ENCODE measurements around the gene ANKRD29. TPM values are rescaled to one million over a fixed set of nuclear protein-coding genes. Genes with fewer than 3 reads are reported as not detected.

ANKRD29 gene
- polyA plus RNA-seq, 1 experiment, result 0.15 TPM

GRCh38 chr18:23684515-23685197, 21.9 kb upstream of the ANKRD29 start:
- no peak for TF ChIP-seq CTCF (IDR thresholded peaks at IDR 0.05; ENCODE audit: low read depth, low read length)
- Histone ChIP-seq H3K9me3 (ENCODE audit: control insufficient read depth, insufficient read depth, low read length) (no peaks in the 10 kb centered on the region; the same call in 1 of the 2 replicates), H3K27ac (ENCODE audit: low read depth, low read length) (no peak overlapping the region), H3K4me3 (ENCODE audit: low read depth, low read length) (no peak overlapping the region), H3K27me3 (ENCODE audit: control insufficient read depth, insufficient read depth, low read length) (peaks cover 48% of the 10 kb centered on the region)
- POLR2A ChIA-PET, result no interaction called here
- DNase-seq (ENCODE audit: low read depth, low spot score), result no peak
- CTCF ChIA-PET, result no interaction called here

GRCh38 chr18:23683671-23684070, 21.0 kb upstream of the ANKRD29 start:
- TF ChIP-seq CTCF (IDR thresholded peaks at IDR 0.05; ENCODE audit: low read depth, low read length), result no peak
- ChIA-PET POLR2A (no interaction called here), CTCF (no interaction called here)
- Histone ChIP-seq H3K9me3 (ENCODE audit: control insufficient read depth, insufficient read depth, low read length) (no peaks in the 10 kb centered on the region), H3K4me3 (ENCODE audit: low read depth, low read length) (no peak overlapping the region), H3K27ac (ENCODE audit: low read depth, low read length) (no peak overlapping the region), H3K27me3 (ENCODE audit: control insufficient read depth, insufficient read depth, low read length) (peaks cover 46% of the 10 kb centered on the region)
- DNase-seq (ENCODE audit: low read depth, low spot score), result no peak

GRCh38 chr18:23683155-23683554, 20.4 kb upstream of the ANKRD29 start:
- H3K27me3 ChIP-seq (ENCODE audit: control insufficient read depth, insufficient read depth, low read length), result peaks cover 43% of the 10 kb centered on the region
- DNase-seq (ENCODE audit: low read depth, low spot score), result no peak
- ChIA-PET CTCF (no interaction called here), POLR2A (no interaction called here)
- TF ChIP-seq CTCF (IDR thresholded peaks at IDR 0.05; ENCODE audit: low read depth, low read length), result no peak
- no peak overlapping the region for H3K27ac ChIP-seq (ENCODE audit: low read depth, low read length)
- no peaks in the 10 kb centered on the region for H3K9me3 ChIP-seq (ENCODE audit: control insufficient read depth, insufficient read depth, low read length)
- no peak overlapping the region for H3K4me3 ChIP-seq (ENCODE audit: low read depth, low read length)

GRCh38 chr18:23682472-23682871, 19.8 kb upstream of the ANKRD29 start:
- no peak for DNase-seq (ENCODE audit: low read depth, low spot score)
- ChIA-PET POLR2A (no interaction called here), CTCF (no interaction called here)
- H3K4me3 ChIP-seq (ENCODE audit: low read depth, low read length), result no peak overlapping the region
- no peaks in the 10 kb centered on the region for H3K9me3 ChIP-seq (ENCODE audit: control insufficient read depth, insufficient read depth, low read length)
- no peak for TF ChIP-seq CTCF (IDR thresholded peaks at IDR 0.05; ENCODE audit: low read depth, low read length)
- H3K27me3 ChIP-seq (ENCODE audit: control insufficient read depth, insufficient read depth, low read length), result peaks cover 42% of the 10 kb centered on the region
- H3K27ac ChIP-seq (ENCODE audit: low read depth, low read length), result no peak overlapping the region

GRCh38 chr18:23682045-23682444, 19.3 kb upstream of the ANKRD29 start:
- Histone ChIP-seq H3K27ac (ENCODE audit: low read depth, low read length) (no peak overlapping the region), H3K4me3 (ENCODE audit: low read depth, low read length) (no peak overlapping the region), H3K27me3 (ENCODE audit: control insufficient read depth, insufficient read depth, low read length) (peaks cover 41% of the 10 kb centered on the region), H3K9me3 (ENCODE audit: control insufficient read depth, insufficient read depth, low read length) (no peaks in the 10 kb centered on the region)
- POLR2A ChIA-PET, result no interaction called here
- CTCF ChIA-PET, result no interaction called here
- no peak for TF ChIP-seq CTCF (IDR thresholded peaks at IDR 0.05; ENCODE audit: low read depth, low read length)
- no peak for DNase-seq (ENCODE audit: low read depth, low spot score)

All from AG04450 (cell line).